ENCODE results near the gene CFAP45.
A peak's percentile ranks its signal among the peaks of the same experiment; 100 is the strongest.
"Not testable (repeated sequence)": the region's sequence is repeated elsewhere in the genome, so short reads cannot be mapped to it uniquely, and the experiment has no call there.

CFAP45 gene

GRCh38 chr1:159904036-159904435, 4.1 kb upstream of the CFAP45 start:
- not testable (repeated sequence) for DNase-seq

GRCh38 chr1:159902541-159902940, 2.6 kb upstream of the CFAP45 start:
- DNase-seq: no peak

GRCh38 chr1:159900755-159901360, 893 bp upstream of the CFAP45 start:
- no peak for DNase-seq

GRCh38 chr1:159899634-159900033, 331 bp downstream of the CFAP45 start:
- DNase-seq: not testable (repeated sequence)

GRCh38 chr1:159898527-159898926, 1.4 kb downstream of the CFAP45 start:
- DNase-seq: no peak

- no peak for DNase-seq
Observed at GRCh38 chr1:159897962-159898361, 2.0 kb downstream of the CFAP45 start.

GRCh38 chr1:159896546-159896930, 3.4 kb downstream of the CFAP45 start:
- DNase-seq: no peak

- DNase-seq: no peak
Observed at GRCh38 chr1:159895836-159896545, 4.0 kb downstream of the CFAP45 start.

- no peak for DNase-seq
Observed at GRCh38 chr1:159895286-159895685, 4.7 kb downstream of the CFAP45 start.

- DNase-seq: no peak
Observed at GRCh38 chr1:159892944-159893343, 7.0 kb downstream of the CFAP45 start.

GRCh38 chr1:159891275-159892157, 8.4 kb downstream of the CFAP45 start:
- peak; percentile 90 for DNase-seq

GRCh38 chr1:159890390-159890789, 9.6 kb downstream of the CFAP45 start:
- no peak for DNase-seq

- no peak for DNase-seq
Observed at GRCh38 chr1:159889821-159890252, 10.1 kb downstream of the CFAP45 start.

- DNase-seq: no peak
Observed at GRCh38 chr1:159889202-159889601, 10.8 kb downstream of the CFAP45 start.

GRCh38 chr1:159884296-159884695, 15.7 kb downstream of the CFAP45 start:
- no peak for DNase-seq

GRCh38 chr1:159883134-159883533, 16.8 kb downstream of the CFAP45 start:
- DNase-seq: no peak

GRCh38 chr1:159882527-159882862, 17.5 kb downstream of the CFAP45 start:
- no peak for DNase-seq

- DNase-seq: no peak
Observed at GRCh38 chr1:159881622-159882526, 18.1 kb downstream of the CFAP45 start.

- no peak for DNase-seq
Observed at GRCh38 chr1:159880430-159880829, 19.5 kb downstream of the CFAP45 start.

- DNase-seq: no peak
Observed at GRCh38 chr1:159879977-159880376, 20.0 kb downstream of the CFAP45 start.

GRCh38 chr1:159879136-159879535, 20.8 kb downstream of the CFAP45 start:
- no peak for DNase-seq

- DNase-seq: no peak
Observed at GRCh38 chr1:159877695-159878444, 22.1 kb downstream of the CFAP45 start.

Data from activated CD8-positive, alpha-beta memory T cell treated with anti-CD3 and anti-CD28 coated beads for 24 hours (primary cell).